Caco-2 (cell line): ENCODE measurements around the gene AFAP1L2. TPM values are rescaled to one million over a fixed set of nuclear protein-coding genes. Genes with fewer than 3 reads are reported as not detected.

Experiments
- BruUV-seq: library from RNA; stranded (reverse); fragments of 400-500 nt; replicated peaks from 2 replicates; lab custom pipeline; 2021; lab: Mats Ljungman, UMichigan
- CTCF ChIA-PET: fragments of 300-600 bp; sonication (Branson Sonifier 250); formaldehyde crosslinking; loops from one replicate; lab custom pipeline; 2022; ENCODE audit warnings: antibody characterized with exemption; lab: Charles Lee
- POLR2A ChIA-PET: fragments of 300-600 bp; sonication (Branson Sonifier 250); formaldehyde crosslinking; loops from one replicate; lab custom pipeline; 2022; ENCODE audit warnings: antibody characterized with exemption; lab: Charles Lee
- DNase-seq, 2 experiments: peaks; one replicate each; pipeline versions ENCODE4 v3.0.0 to v3.0.0-alpha.2; 2020 to 2022
- H3K27me3 ChIP-seq: replicated peaks from 2 replicates; pipeline ENCODE4 v1.6.0; 2011; ENCODE audit warnings: low read length; ENCODE audit not compliant: control insufficient read depth, insufficient read depth
- H3K36me3 ChIP-seq: 2 replicates; pipeline ENCODE4 v1.5.1; 2011; ENCODE audit warnings: low read length; ENCODE audit not compliant: control insufficient read depth, insufficient read depth
- H3K4me1 ChIP-seq: fragments of 250-450 bp; sonication (Bioruptor Pico); 2 replicates; pipeline ENCODE4 v1.5.1; 2020; ENCODE audit warnings: mild to moderate bottlenecking
- H3K4me3 ChIP-seq: 2 replicates; pipeline ENCODE4 v1.5.1; 2011; ENCODE audit warnings: low read depth, mild to moderate bottlenecking, control low read depth, low read length
- H3K9me3 ChIP-seq: fragments of 250-450 bp; sonication (Bioruptor Pico); 2 replicates; pipeline ENCODE4 v1.5.1; 2020; ENCODE audit warnings: mild to moderate bottlenecking, moderate library complexity
- H3K27ac Mint-ChIP-seq: one replicate; pipeline ENCODE4 v1.8.0; 2022; ENCODE audit warnings: mixed read lengths; ENCODE audit not compliant: unreplicated experiment
- H3K27me3 Mint-ChIP-seq: one replicate; pipeline ENCODE4 v1.8.0; 2022; ENCODE audit warnings: mixed read lengths; ENCODE audit not compliant: insufficient read depth, unreplicated experiment
- H3K36me3 Mint-ChIP-seq: one replicate; pipeline ENCODE4 v1.8.0; 2022; ENCODE audit warnings: mild to moderate bottlenecking, mixed read lengths; ENCODE audit not compliant: insufficient read depth, unreplicated experiment
- H3K4me1 Mint-ChIP-seq: one replicate; pipeline ENCODE4 v1.8.0; 2022; ENCODE audit warnings: low read depth, mixed read lengths; ENCODE audit not compliant: unreplicated experiment
- H3K4me3 Mint-ChIP-seq: one replicate; pipeline ENCODE4 v1.8.0; 2022; ENCODE audit warnings: mild to moderate bottlenecking, moderate library complexity, mixed read lengths; ENCODE audit not compliant: unreplicated experiment
- H3K9me3 Mint-ChIP-seq: one replicate; pipeline ENCODE4 v1.8.0; 2022; ENCODE audit warnings: mixed read lengths; ENCODE audit not compliant: unreplicated experiment
- intact Hi-C: fragments of 100-400 bp; cut with micrococcal nuclease; formaldehyde crosslinking; loops from one replicate; pipeline ENCODE4 v1.10.0; 2022; ENCODE audit not compliant: unreplicated experiment
- total RNA-seq: library from RNA; stranded (reverse); gene quantifications from 2 replicates; pipeline ENCODE4 v1.2.3, GENCODE V29; 2022
- TF ChIP-seq, protein P1 (sequence below), 2 experiments: fragments of 200-600 bp in 1 of 2; IDR thresholded peaks; 1 replicate in 1 of 2; 2 replicates in 1 of 2; pipeline versions ENCODE4 v1.5.1 to v1.8.0; 2011 to 2022; ENCODE audit warnings: antibody characterized with exemption in 1 of 2, control low read depth in 1 of 2, inconsistent platforms in 1 of 2, low read depth in 1 of 2, low read length in 1 of 2, mild to moderate bottlenecking in 1 of 2, moderate library complexity in 1 of 2; ENCODE audit not compliant: insufficient read depth in 1 of 2, severe bottlenecking in 1 of 2, unreplicated experiment in 1 of 2

AFAP1L2 gene
- total RNA-seq, 1 experiment from 2014 or later: 2.3 TPM

DNA sequence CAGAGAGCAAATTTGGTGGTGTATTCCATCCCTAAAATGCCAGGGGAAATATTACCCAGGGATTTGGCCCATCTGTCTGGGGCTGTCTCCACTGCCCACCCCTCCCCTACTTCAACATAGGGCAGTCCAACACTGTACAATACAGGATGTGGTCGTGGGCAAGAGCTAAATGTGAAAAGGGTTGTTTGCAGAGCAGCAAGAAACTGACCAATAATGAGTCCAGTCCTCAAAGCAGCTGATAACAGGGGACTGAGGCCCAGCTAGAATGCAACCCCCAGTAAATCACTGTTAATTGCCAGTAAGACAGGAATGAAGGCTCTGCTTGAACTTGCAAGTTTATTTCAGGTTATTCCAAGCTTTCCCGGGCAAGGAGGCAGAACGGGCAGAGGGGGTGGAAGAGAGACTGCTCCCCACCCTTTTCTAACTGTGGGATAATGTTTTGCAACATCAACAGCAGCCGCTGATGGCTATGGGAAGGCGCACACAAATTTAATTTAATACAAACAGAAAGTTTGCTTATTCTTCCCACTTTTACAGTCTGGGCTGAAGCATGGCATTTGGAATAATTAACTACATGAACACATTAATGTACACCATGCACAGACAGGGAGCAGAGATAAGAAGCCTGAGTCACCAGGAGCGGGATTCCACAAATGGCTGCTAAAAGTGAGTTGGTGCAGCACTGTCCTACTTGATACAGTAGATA is 36.8 kb downstream of the AFAP1L2 start:
- peaks cover 56% of the 10 kb centered on the region for H3K4me1 ChIP-seq
- Mint-ChIP-seq H3K27ac (peak overlapping the region; percentile 78), H3K9me3 (peaks cover 13% of the 10 kb centered on the region), H3K4me3 (peak overlapping the region; percentile 61), H3K4me1 (peaks cover 46% of the 10 kb centered on the region), H3K36me3 (no peaks in the 10 kb centered on the region), H3K27me3 (no peaks in the 10 kb centered on the region)
- DNase-seq: peak; percentile 35 to 62
- BruUV-seq: no TSS peak
- CTCF ChIA-PET: interaction anchor here (0.6 to 1.6 kb wide), 3 partner anchors 36 to 63 kb away, joined by 3 to 4 read pairs (median 4); no protein-coding TSS in a partner anchor
- intact Hi-C loops: loop anchor here (2.0 kb wide), 1 partner anchor 19 kb away; no protein-coding TSS in a partner anchor
- H3K27me3 ChIP-seq: no peaks in the 10 kb centered on the region
- peaks cover 4% of the 10 kb centered on the region; the same call in 1 of the 2 replicates for H3K9me3 ChIP-seq
- TF ChIP-seq, protein P1, sequence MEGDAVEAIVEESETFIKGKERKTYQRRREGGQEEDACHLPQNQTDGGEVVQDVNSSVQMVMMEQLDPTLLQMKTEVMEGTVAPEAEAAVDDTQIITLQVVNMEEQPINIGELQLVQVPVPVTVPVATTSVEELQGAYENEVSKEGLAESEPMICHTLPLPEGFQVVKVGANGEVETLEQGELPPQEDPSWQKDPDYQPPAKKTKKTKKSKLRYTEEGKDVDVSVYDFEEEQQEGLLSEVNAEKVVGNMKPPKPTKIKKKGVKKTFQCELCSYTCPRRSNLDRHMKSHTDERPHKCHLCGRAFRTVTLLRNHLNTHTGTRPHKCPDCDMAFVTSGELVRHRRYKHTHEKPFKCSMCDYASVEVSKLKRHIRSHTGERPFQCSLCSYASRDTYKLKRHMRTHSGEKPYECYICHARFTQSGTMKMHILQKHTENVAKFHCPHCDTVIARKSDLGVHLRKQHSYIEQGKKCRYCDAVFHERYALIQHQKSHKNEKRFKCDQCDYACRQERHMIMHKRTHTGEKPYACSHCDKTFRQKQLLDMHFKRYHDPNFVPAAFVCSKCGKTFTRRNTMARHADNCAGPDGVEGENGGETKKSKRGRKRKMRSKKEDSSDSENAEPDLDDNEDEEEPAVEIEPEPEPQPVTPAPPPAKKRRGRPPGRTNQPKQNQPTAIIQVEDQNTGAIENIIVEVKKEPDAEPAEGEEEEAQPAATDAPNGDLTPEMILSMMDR (IDR thresholded peaks at IDR 0.05; ENCODE audit: insufficient read depth in 1 of 2, low read depth in 1 of 2, low read length in 1 of 2, severe bottlenecking in 1 of 2, unreplicated experiment in 1 of 2): no peak
- H3K36me3 ChIP-seq: no peaks in the 10 kb centered on the region
- no peak overlapping the region for H3K4me3 ChIP-seq
- POLR2A ChIA-PET: no interaction called here

DNA sequence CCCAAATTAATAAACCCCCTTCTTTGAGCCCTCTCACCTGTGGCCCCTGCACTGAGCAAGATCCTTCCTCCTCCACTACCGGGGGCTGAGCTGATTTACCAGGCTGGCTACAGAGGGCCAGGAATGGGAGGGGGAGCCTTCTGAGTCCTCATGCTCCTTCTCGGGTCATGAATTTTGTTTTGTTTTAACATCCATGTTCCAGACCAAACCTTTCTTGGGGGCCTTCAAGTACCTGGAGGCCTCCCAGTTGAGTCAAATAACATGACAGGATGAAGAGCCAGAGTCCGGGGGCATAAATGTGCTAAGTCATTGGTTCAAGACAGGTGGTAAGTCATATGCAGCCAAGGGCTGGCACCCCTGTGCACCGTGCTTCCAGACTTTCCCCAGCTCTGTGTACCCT is 39.6 kb downstream of the AFAP1L2 start:
- POLR2A ChIA-PET: no interaction called here
- peaks cover 13% of the 10 kb centered on the region for H3K9me3 Mint-ChIP-seq
- no TSS peak for BruUV-seq
- TF ChIP-seq, protein P1 (IDR thresholded peaks at IDR 0.05; ENCODE audit: insufficient read depth in 1 of 2, low read depth in 1 of 2, low read length in 1 of 2, severe bottlenecking in 1 of 2, unreplicated experiment in 1 of 2): no peak
- DNase-seq: no peak
- no peaks in the 10 kb centered on the region for H3K36me3 Mint-ChIP-seq
- intact Hi-C loops: no loop called here
- no peak overlapping the region for H3K4me3 Mint-ChIP-seq
- CTCF ChIA-PET: no interaction called here
- Histone ChIP-seq H3K4me1 (peaks cover 56% of the 10 kb centered on the region), H3K27me3 (no peaks in the 10 kb centered on the region), H3K4me3 (no peak overlapping the region), H3K36me3 (no peaks in the 10 kb centered on the region), H3K9me3 (peaks cover 4% of the 10 kb centered on the region; the same call in 1 of the 2 replicates)
- H3K27me3 Mint-ChIP-seq: no peaks in the 10 kb centered on the region
- peaks cover 44% of the 10 kb centered on the region for H3K4me1 Mint-ChIP-seq
- no peak overlapping the region for H3K27ac Mint-ChIP-seq

GRCh38 chr10:114363745-114364454 is 40.4 kb downstream of the AFAP1L2 start:
- peaks cover 13% of the 10 kb centered on the region for H3K9me3 Mint-ChIP-seq
- CTCF ChIA-PET: no interaction called here

More at GRCh38 chr10:114363745-114364454, 40.4 kb downstream of the AFAP1L2 start:
- TF ChIP-seq, protein P1 (IDR thresholded peaks at IDR 0.05; ENCODE audit: insufficient read depth in 1 of 2, low read depth in 1 of 2, low read length in 1 of 2, severe bottlenecking in 1 of 2, unreplicated experiment in 1 of 2): no peak
- Mint-ChIP-seq H3K36me3 (no peaks in the 10 kb centered on the region), H3K27ac (no peak overlapping the region), H3K4me3 (no peak overlapping the region), H3K27me3 (no peaks in the 10 kb centered on the region), H3K4me1 (peaks cover 44% of the 10 kb centered on the region)
- no peak overlapping the region for H3K4me3 ChIP-seq
- DNase-seq: peak in 1 of 2 experiments; percentile 8
- intact Hi-C loops: no loop called here
- no peaks in the 10 kb centered on the region for H3K36me3 ChIP-seq
- H3K4me1 ChIP-seq: peaks cover 55% of the 10 kb centered on the region
- no peaks in the 10 kb centered on the region for H3K27me3 ChIP-seq
- no TSS peak for BruUV-seq
- peaks cover 4% of the 10 kb centered on the region; the same call in 1 of the 2 replicates for H3K9me3 ChIP-seq
- POLR2A ChIA-PET: no interaction called here
